Forelimb muscle (tissue), 1 donor: Measurements from ENCODE around the gene ZNF283. TPM values are rescaled to one million over a fixed set of nuclear protein-coding genes. Genes with fewer than 3 reads are reported as not detected.
"Not testable (repeated sequence)": the region's sequence is repeated elsewhere in the genome, so short reads cannot be mapped to it uniquely, and the experiment has no call there.

Experiments used
- DNase-seq: peaks from one replicate; pipeline ENCODE4 v3.0.0-alpha.2; 2013; ENCODE audit warnings: low read depth
- polyA plus RNA-seq: library from polyadenylated mRNA; unstranded; fragments of 120-200 nt; gene quantifications from one replicate; pipeline ENCODE4 v1.2.1, GENCODE V29; 2013; ENCODE audit not compliant: insufficient read length

Gene ZNF283
- polyA plus RNA-seq, 1 donor = 9.7 TPM

GRCh38 chr19:43848821-43849220, 21.7 kb downstream of the ZNF283 start:
- DNase-seq = no peak

GRCh38 chr19:43858174-43858573, 31.1 kb downstream of the ZNF283 start:
- DNase-seq = no peak

DNA sequence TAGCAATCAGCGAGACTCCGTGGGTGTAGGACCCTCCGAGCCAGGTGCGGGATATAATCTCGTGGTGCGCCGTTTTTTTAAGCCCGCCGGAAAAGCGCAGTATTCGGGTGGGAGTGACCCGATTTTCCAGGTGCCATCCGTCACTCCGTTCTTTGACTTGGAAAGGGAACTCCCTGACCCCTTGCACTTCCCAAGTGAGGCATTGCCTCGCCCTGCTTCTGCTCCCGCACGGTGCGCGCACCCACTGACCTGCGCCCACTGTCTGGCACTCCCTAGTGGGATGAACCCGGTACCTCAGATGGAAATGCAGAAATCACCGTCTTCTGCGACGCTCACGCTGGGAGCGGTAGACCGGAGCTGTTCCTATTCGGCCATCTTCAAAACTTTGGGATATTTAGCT, 39.8 kb downstream of the ZNF283 start:
- not testable (repeated sequence) for DNase-seq

DNA sequence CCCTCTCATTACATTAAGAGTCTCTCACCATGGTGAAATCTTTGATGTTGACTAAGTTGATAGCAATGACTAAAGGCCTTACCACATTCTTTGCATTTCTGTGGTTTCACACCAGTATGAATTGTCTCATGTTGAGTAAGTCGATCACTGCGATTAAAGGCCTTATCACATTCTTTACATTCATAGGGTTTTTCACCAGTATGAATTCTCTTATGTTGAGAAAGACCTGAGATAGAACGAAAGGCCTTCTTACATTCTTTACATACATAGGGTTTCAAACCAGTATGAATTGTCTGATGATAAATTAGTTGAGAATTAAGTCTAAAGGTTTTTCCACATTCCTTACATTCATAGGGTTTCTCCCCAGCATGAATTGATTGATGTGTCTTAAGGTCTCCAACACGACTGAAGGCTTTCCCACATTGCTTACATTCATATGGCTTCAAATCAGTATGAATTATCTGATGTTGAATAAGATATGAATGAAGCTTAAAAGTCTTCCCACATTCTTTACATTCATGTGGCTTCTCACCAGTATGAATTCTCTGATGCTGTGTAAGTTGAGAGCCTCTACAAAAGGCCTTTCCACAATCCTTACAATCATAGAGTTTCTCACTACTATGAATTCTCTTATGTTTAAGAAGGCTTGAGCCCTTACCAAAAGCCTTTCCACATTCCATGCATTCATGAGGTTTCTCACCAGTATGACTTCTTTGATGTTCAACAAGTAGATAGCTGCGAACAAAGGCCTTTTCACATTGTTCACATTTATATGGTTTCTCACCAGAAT, 45.6 kb downstream of the ZNF283 start:
- DNase-seq = no peak

DNA sequence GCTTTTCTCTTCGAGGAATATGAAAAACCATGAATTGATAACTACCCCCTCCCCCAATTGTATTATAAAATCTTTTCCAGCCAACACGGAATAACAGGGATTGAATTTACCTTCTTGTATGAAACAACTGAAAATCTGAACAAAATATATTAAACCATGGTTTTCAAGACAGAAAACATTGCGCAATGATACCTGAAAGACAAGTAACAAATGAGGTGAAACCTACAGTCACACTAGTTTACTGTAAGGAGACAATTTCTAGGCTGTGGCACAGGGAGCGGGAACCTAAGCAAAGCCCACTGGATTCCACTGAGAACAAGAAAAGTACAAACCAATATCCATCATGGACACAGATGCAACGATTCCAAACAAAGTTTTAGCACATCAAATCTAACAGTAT, 53.4 kb downstream of the ZNF283 start:
- no peak for DNase-seq

DNA sequence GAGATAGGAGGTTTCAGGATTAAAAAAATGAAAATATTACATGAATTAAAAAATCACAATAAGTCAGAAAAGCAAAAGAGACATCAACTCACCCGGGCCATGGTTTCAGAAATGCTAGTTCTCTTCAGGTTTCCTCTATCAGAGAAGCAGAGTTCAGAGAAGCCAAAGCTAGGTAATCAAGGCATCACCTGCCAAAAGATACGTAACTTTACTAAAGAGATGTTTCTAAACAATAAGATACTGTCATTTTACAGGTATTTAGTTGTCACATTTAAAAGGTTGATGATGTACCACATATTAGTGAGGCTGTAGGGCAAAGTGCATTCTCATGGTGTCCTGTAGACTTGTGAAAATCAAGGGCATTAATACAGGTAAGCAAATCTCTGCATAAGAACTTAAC, 56.7 kb downstream of the ZNF283 start, which contains the start of gene ZNF404:
Gene ZNF404 (minus strand): TSS at position 101 of the 400 bp plus-strand sequence.
- DNase-seq = no peak

GRCh38 chr19:43895727-43896308, 68.7 kb downstream of the ZNF283 start:
- DNase-seq = no peak

Other genes with a start within 250 kb of the ZNF283 start
- gene IRGQ, start 231.2 kb upstream of the ZNF283 start, polyA plus RNA-seq = 12.4 TPM
- gene ZNF576, start 230.7 kb upstream of the ZNF283 start, polyA plus RNA-seq = 10.2 TPM
- 0.71 TPM for gene SRRM5, start 215.2 kb upstream of the ZNF283 start, polyA plus RNA-seq
- gene ZNF428, start 207.7 kb upstream of the ZNF283 start, polyA plus RNA-seq = 56.5 TPM
- gene CADM4, start 187.5 kb upstream of the ZNF283 start, polyA plus RNA-seq = 7.0 TPM
- gene PLAUR, start 157.2 kb upstream of the ZNF283 start, polyA plus RNA-seq = 5.3 TPM
- gene IRGC, start 111.2 kb upstream of the ZNF283 start, polyA plus RNA-seq = not detected
- 34.3 TPM for gene SMG9, start 72.4 kb upstream of the ZNF283 start, polyA plus RNA-seq
- gene KCNN4, start 46.3 kb upstream of the ZNF283 start, polyA plus RNA-seq = 0.51 TPM
- 0.34 TPM for gene LYPD5, start 24.9 kb upstream of the ZNF283 start, polyA plus RNA-seq
- 8.8 TPM for gene ZNF404, start 56.6 kb downstream of the ZNF283 start, polyA plus RNA-seq
- 12.5 TPM for gene ZNF45, start 108.0 kb downstream of the ZNF283 start, polyA plus RNA-seq
- gene ZNF221, start 123.9 kb downstream of the ZNF283 start, polyA plus RNA-seq = 2.4 TPM
- 7.0 TPM for gene ZNF155, start 156.9 kb downstream of the ZNF283 start, polyA plus RNA-seq
- 2.9 TPM for gene ZNF230, start 175.6 kb downstream of the ZNF283 start, polyA plus RNA-seq
- 4.7 TPM for gene ZNF222, start 198.1 kb downstream of the ZNF283 start, polyA plus RNA-seq
- gene ZNF223, start 224.7 kb downstream of the ZNF283 start, polyA plus RNA-seq = 4.7 TPM
- 2.6 TPM for gene ZNF284, start 244.8 kb downstream of the ZNF283 start, polyA plus RNA-seq